GM19193 (cell line): ENCODE results near the gene EPN3.
A peak's percentile ranks its signal among the peaks of the same experiment; 100 is the strongest.

ENCODE experiments used
- POLR2A ChIP-seq: IDR thresholded peaks from 4 replicates; pipeline ENCODE4 v1.6.1; 2011; ENCODE audit not compliant: insufficient read depth, insufficient read length; ENCODE audit errors: extremely low read depth

EPN3 gene

GRCh38 chr17:50505591-50506130 lies 26.9 kb upstream of the EPN3 start:
- no peak for TF ChIP-seq POLR2A

GRCh38 chr17:50506298-50506697 lies 26.2 kb upstream of the EPN3 start:
- no peak for TF ChIP-seq POLR2A

- TF ChIP-seq POLR2A = peak; percentile 57
These were observed 24.5 kb upstream of the EPN3 start, which contains the start of gene MYCBPAP for GRCh38 chr17:50507871-50508572. Gene MYCBPAP, plus strand, starts transcription at chr17:50508439. Its CDS starts 236 bp downstream, at chr17:50508675.

DNA sequence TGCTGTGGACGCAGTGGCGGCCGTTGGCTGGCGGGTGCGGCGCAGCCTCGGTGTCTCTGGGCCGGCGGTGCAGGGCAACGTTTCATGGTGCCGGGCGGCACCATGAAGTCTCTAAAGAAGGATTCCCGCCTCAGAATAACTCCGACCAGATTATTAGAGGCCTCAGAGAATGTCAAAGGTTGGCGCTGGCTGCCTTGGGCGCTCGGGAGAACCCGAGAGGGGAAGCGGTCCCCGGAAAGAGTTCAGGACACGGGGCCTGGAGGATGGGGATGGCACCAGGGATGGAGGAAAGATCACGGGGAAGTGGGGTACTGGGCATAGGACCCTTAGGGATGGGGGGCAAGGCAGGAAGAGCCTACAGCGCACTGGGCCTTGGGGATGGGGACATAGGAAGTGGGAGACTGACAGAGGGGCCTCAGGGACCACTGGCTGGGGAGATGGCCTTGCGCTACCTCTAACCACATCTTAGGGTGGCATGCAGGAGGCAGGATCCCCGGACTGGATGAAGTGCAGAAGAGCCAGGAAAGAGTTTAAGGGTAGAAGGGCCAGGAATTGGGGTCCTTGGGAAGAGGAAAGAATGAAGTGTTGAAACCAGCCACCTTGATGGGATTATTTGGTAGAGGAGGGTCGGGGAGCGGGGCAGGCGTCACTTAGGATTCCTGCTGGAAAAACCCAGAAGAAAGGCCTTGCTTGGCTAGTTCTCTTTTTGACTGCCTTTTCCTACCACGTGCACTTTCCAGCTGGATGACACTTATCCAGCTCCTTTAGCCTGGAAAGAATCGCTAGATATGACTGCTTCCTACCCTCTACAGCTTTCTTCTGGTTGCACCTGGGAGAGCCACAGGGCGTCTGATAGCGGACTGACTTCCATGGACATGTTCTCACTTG lies 23.7 kb upstream of the EPN3 start:
- TF ChIP-seq POLR2A = no peak

GRCh38 chr17:50511058-50511457 lies 21.5 kb upstream of the EPN3 start:
- no peak for TF ChIP-seq POLR2A

- no peak for TF ChIP-seq POLR2A
These were observed 19.0 kb upstream of the EPN3 start for GRCh38 chr17:50513495-50513894.

DNA sequence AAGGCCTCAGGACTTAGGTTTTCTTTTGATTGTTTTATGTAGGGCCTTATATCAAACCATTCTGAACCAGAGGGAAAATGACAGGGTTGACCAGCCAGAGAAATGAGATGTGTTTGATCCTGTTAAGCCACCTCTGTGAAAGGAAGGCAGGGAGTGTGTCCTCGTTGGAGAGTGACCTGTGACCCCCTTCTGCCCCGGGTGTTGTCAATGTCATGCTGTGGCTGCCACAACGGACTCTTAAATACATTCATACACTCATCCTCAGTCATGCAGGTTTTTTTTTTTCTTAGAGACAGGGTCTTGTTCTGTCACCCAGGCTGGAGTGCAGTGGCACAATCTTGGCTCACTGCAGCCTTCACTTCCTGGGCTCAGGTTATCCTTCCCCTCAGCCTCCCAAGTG lies 18.1 kb upstream of the EPN3 start:
- no peak for TF ChIP-seq POLR2A

DNA sequence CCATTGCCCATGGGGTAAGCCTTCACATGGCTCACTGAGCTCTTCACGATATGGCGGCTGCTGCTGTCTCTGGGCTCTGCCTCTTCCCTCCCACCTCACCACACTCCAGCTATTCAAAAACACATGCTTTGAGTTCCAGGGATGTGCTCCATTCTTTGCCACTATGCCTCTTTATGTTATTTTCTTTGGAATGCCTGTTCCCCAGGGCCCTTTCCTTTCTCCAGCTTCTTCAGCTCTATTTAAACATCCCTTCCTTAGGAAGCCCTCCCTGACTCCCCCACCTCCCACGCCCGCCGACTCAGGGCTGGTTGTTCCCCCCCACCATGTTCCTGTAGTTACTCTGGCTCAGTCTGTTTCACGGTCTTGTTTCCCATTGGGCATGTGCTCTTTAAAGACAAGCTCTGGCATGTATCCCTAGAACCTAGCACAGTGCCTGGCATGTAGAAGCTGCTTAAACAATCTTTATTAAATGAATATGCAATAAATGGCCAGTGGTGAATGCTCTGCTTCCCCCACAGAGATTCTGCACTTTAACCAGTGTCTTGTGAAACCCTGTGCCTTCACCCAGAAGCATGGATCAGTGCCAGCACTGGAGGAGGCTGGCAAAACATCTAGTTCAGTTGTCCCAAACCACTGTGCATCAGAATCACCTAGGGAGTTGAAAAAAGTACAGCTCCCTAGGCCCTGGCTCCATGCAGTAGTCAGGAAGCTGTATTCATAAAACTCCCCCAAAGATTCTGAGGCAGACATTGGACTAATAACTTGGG lies 17.4 kb upstream of the EPN3 start:
- no peak for TF ChIP-seq POLR2A

- TF ChIP-seq POLR2A = no peak
These were observed 15.5 kb upstream of the EPN3 start for GRCh38 chr17:50517011-50517410.

GRCh38 chr17:50517504-50518383 lies 14.8 kb upstream of the EPN3 start:
- no peak for TF ChIP-seq POLR2A

GRCh38 chr17:50518384-50519023 lies 14.0 kb upstream of the EPN3 start:
- no peak for TF ChIP-seq POLR2A

GRCh38 chr17:50519141-50519834 lies 13.2 kb upstream of the EPN3 start:
- no peak for TF ChIP-seq POLR2A

DNA sequence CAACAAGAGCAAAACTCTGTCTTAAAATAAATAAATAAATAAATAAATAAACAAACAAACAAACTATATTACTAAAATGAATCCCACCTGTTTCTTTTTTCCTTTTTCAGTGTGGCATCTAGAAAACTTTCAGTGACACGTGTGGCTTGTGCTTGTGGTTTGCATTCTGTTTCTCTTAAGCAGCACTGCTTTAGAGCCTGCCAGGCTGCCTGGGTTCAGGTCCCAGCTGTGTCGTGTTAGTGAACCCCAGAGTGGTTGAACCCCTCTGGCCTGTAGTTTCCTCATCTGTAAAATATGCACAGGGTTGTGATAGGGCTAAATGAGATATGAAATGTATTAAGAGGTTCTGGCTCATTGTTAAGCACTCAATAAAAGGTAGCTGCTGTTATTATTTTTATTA lies 12.1 kb upstream of the EPN3 start:
- TF ChIP-seq POLR2A = no peak
